ENCODE data around the gene IL10RB. TPM values are rescaled to one million over a fixed set of nuclear protein-coding genes. Genes with fewer than 3 reads are reported as not detected.

IL10RB gene
- total and polyA plus RNA-seq, 2 of the 13 experiments (the other 11 are each of a cell fraction or from before 2014, with no cell fraction given): 17.4 to 18.2 TPM

DNA sequence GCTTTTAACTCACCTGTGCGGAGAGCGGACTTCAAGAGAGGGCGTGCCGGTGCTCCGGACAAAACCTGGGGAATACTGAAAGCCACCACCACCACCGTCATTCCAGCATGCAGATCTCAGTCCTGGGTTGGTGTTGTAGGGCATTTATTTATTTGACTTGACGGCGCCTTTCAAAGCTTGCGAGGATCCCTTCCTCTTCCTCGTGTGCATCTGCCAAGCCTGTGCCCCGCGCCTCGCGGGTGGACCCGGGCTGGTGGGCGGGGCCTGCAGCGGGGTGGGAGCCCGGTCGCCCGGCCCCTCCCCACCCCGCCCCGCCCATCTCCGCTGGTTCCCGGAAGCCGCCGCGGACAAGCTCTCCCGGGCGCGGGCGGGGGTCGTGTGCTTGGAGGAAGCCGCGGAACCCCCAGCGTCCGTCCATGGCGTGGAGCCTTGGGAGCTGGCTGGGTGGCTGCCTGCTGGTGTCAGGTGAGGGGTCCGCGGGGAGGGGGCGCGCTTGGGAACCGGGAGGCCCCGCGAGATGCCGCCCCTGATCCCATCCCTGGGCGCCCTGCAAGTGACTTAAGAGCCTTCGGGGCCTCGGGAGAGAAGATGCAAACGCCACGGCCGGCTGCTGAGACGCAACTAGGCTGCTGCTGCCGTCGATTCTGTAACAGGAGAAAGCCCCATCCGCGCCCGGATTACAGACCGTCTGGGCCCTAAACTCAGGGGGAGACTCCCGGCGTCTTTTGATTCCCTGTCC is at the start of gene IL10RB (continued):
- TF ChIP-seq, protein P1, sequence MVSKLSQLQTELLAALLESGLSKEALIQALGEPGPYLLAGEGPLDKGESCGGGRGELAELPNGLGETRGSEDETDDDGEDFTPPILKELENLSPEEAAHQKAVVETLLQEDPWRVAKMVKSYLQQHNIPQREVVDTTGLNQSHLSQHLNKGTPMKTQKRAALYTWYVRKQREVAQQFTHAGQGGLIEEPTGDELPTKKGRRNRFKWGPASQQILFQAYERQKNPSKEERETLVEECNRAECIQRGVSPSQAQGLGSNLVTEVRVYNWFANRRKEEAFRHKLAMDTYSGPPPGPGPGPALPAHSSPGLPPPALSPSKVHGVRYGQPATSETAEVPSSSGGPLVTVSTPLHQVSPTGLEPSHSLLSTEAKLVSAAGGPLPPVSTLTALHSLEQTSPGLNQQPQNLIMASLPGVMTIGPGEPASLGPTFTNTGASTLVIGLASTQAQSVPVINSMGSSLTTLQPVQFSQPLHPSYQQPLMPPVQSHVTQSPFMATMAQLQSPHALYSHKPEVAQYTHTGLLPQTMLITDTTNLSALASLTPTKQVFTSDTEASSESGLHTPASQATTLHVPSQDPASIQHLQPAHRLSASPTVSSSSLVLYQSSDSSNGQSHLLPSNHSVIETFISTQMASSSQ (IDR thresholded peaks at IDR 0.05; ENCODE audit: low read depth): no peak
- TF ChIP-seq, protein P1 (CRISPR knock-in tag; IDR thresholded peaks at IDR 0.05; ENCODE audit: borderline replicate concordance): no peak
- TF ChIP-seq HMGXB4 (CRISPR knock-in tag; IDR thresholded peaks at IDR 0.05; ENCODE audit: borderline replicate concordance in 1 of 2, low read depth in 1 of 2) (peak in 1 of 2 experiments; percentile 49; a peak in 3 of 4 replicates), GPN1 (CRISPR knock-in tag; IDR thresholded peaks at IDR 0.05; ENCODE audit: borderline replicate concordance) (no peak), BRD4 (CRISPR knock-in tag; IDR thresholded peaks at IDR 0.05) (no peak), ARNTL (CRISPR knock-in tag; IDR thresholded peaks at IDR 0.05) (no peak), POLR2G (IDR thresholded peaks at IDR 0.05; ENCODE audit: low read depth, low read length) (peak; percentile 63; the same call in 1 of the 2 replicates), CENPT (CRISPR knock-in tag; IDR thresholded peaks at IDR 0.05; ENCODE audit: low read depth) (no peak), ZGPAT (CRISPR knock-in tag; IDR thresholded peaks at IDR 0.05) (peak; percentile 77), TRAFD1 (CRISPR knock-in tag; IDR thresholded peaks at IDR 0.05; ENCODE audit: borderline replicate concordance) (no peak), ZNF205 (CRISPR knock-in tag; IDR thresholded peaks at IDR 0.05) (no peak), ZNF414 (CRISPR knock-in tag; IDR thresholded peaks at IDR 0.05) (no peak), FOXK2 (IDR thresholded peaks at IDR 0.05) (no peak), CREB3 (CRISPR knock-in tag; IDR thresholded peaks at IDR 0.05) (no peak), MXD4 (CRISPR knock-in tag; IDR thresholded peaks at IDR 0.05) (peak; percentile 38; the same call in 1 of the 2 replicates), ARNT (IDR thresholded peaks at IDR 0.05) (no peak)
